ENCODE data around the gene NPFFR1. TPM values are rescaled to one million over a fixed set of nuclear protein-coding genes. Genes with fewer than 3 reads are reported as not detected.

Gene NPFFR1, protein sequence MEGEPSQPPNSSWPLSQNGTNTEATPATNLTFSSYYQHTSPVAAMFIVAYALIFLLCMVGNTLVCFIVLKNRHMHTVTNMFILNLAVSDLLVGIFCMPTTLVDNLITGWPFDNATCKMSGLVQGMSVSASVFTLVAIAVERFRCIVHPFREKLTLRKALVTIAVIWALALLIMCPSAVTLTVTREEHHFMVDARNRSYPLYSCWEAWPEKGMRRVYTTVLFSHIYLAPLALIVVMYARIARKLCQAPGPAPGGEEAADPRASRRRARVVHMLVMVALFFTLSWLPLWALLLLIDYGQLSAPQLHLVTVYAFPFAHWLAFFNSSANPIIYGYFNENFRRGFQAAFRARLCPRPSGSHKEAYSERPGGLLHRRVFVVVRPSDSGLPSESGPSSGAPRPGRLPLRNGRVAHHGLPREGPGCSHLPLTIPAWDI
- not detected for total RNA-seq

GRCh38 chr10:70283445-70284399, at the start of gene NPFFR1:
Gene NPFFR1 (minus strand): TSS chr10:70284004. CDS start chr10:70283676, 328 bp downstream.
- Mint-ChIP-seq H3K4me1 (ENCODE audit: low read depth) (peaks cover 3% of the 10 kb centered on the region), H3K9me3 (no peaks in the 10 kb centered on the region), H3K27me3 (ENCODE audit: low read depth) (peaks cover 48% of the 10 kb centered on the region), H3K36me3 (ENCODE audit: low read depth) (no peaks in the 10 kb centered on the region), H3K4me3 (no peak within 1 kb of the TSS), H3K27ac (no peak within 1 kb of the TSS)
- DNase-seq, result no peak
- CTCF ChIA-PET, result interaction anchor here (0.6 to 1.0 kb wide), 2 partner anchors 73 to 138 kb away, joined by 4 read pairs; partner anchors contain the start of gene TYSND1
- intact Hi-C loops (cut with micrococcal nuclease), result no loop called here

DNA sequence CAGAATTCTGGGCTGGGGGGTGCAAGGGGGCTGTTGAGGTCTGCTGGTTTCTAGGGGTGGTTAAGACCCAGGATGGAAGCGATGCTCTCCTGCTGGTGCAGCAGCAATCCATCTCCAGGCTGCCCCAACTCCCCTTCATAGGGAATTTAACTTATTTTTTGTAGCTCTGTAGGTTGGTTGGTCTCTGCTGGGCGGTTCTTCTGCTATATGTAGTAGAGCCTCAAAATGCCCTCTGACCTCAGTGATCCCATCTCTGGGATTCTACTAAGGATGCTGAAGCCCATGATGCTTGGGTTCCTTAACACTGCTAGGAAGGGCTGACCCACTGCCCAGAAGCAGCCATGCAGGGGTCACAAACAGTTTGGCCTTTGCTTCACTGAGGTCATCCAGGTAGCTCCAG, 49.5 kb upstream of the NPFFR1 start:
- intact Hi-C loops (cut with micrococcal nuclease), result no loop called here
- CTCF ChIA-PET, result interaction anchor here (1.1 to 1.5 kb wide), 3 partner anchors 16 to 217 kb away, joined by 4 to 6 read pairs (median 5); no protein-coding TSS in a partner anchor
- H3K4me3 Mint-ChIP-seq, result no peak overlapping the region
- DNase-seq, result no peak
- H3K9me3 Mint-ChIP-seq, result peaks cover 1% of the 10 kb centered on the region
- no peaks in the 10 kb centered on the region for H3K27me3 Mint-ChIP-seq (ENCODE audit: low read depth)
- H3K4me1 Mint-ChIP-seq (ENCODE audit: low read depth), result peaks cover 17% of the 10 kb centered on the region
- H3K27ac Mint-ChIP-seq, result no peak overlapping the region
- H3K36me3 Mint-ChIP-seq (ENCODE audit: low read depth), result peaks cover 19% of the 10 kb centered on the region

- CTCF ChIA-PET, result no interaction called here
- H3K27ac Mint-ChIP-seq, result no peak overlapping the region
- no peak overlapping the region for H3K4me3 Mint-ChIP-seq
- intact Hi-C loops (cut with micrococcal nuclease), result no loop called here
- no peaks in the 10 kb centered on the region for H3K27me3 Mint-ChIP-seq (ENCODE audit: low read depth)
- DNase-seq, result peak; percentile 37
- peaks cover 17% of the 10 kb centered on the region for H3K4me1 Mint-ChIP-seq (ENCODE audit: low read depth)
- H3K36me3 Mint-ChIP-seq (ENCODE audit: low read depth), result peaks cover 14% of the 10 kb centered on the region
- H3K9me3 Mint-ChIP-seq, result peaks cover 1% of the 10 kb centered on the region
Measured at GRCh38 chr10:70331486-70332268, 47.9 kb upstream of the NPFFR1 start.

DNA sequence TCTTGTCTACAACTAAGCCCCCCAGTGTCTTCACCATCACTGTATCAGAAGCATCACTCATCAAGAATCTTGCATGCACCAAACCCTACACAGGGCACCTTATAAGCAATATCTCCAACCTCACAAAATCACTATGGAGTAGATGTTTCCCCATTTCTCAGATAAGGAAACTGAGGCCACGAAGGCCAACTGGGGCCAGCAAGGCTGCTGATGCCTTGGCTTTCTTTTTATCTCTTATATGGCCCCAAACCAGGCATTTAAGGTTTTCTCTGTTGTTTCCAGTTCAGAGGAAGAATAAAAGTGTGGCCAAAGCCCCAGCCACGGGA, 47.3 kb upstream of the NPFFR1 start:
- Mint-ChIP-seq H3K36me3 (ENCODE audit: low read depth) (peaks cover 11% of the 10 kb centered on the region), H3K27me3 (ENCODE audit: low read depth) (no peaks in the 10 kb centered on the region), H3K4me1 (ENCODE audit: low read depth) (peaks cover 17% of the 10 kb centered on the region), H3K27ac (no peak overlapping the region), H3K4me3 (no peak overlapping the region), H3K9me3 (peaks cover 1% of the 10 kb centered on the region)
- CTCF ChIA-PET, result interaction anchor here (1.2 kb wide), 1 partner anchor 110 kb away, joined by 4 read pairs; no protein-coding TSS in a partner anchor
- DNase-seq, result no peak
- intact Hi-C loops (cut with micrococcal nuclease), result no loop called here

DNA sequence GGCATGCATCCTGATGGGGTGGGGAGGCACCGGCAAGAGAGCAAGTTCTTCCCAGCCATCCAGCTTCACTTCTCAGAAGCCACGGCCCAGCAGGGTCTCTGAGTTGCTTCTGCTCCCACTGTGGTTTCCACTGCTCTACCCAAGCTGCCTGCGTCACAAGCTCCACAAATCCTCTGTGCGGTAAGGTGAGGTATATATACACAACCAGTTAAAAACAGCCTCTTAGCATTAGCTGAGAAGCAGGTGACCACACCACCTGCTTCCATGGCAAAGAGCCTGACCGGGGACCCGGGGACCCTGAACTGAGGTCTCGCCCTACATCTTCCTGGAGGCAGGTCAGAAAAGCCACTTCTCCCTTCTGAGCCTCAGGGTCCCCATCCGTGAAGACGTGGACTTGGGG, 46.9 kb upstream of the NPFFR1 start:
- Mint-ChIP-seq H3K27me3 (ENCODE audit: low read depth) (no peaks in the 10 kb centered on the region), H3K4me3 (no peak overlapping the region), H3K4me1 (ENCODE audit: low read depth) (peaks cover 17% of the 10 kb centered on the region), H3K36me3 (ENCODE audit: low read depth) (peaks cover 9% of the 10 kb centered on the region), H3K9me3 (peaks cover 1% of the 10 kb centered on the region), H3K27ac (no peak overlapping the region)
- DNase-seq, result no peak
- intact Hi-C loops (cut with micrococcal nuclease), result no loop called here
- CTCF ChIA-PET, result interaction anchor here (1.2 kb wide), 1 partner anchor 109 kb away, joined by 4 read pairs; no protein-coding TSS in a partner anchor

- Mint-ChIP-seq H3K4me1 (ENCODE audit: low read depth) (peaks cover 23% of the 10 kb centered on the region), H3K4me3 (no peak overlapping the region), H3K9me3 (peaks cover 1% of the 10 kb centered on the region), H3K27me3 (ENCODE audit: low read depth) (no peaks in the 10 kb centered on the region), H3K36me3 (ENCODE audit: low read depth) (peaks cover 4% of the 10 kb centered on the region), H3K27ac (no peak overlapping the region)
- DNase-seq, result no peak
- CTCF ChIA-PET, result interaction anchor here (0.7 to 0.8 kb wide), 2 partner anchors 124 to 213 kb away, joined by 3 to 4 read pairs; no protein-coding TSS in a partner anchor
- intact Hi-C loops (cut with micrococcal nuclease), result no loop called here
Measured at GRCh38 chr10:70328967-70329366, 45.2 kb upstream of the NPFFR1 start.

- H3K27ac Mint-ChIP-seq, result no peak overlapping the region
- H3K9me3 Mint-ChIP-seq, result peaks cover 1% of the 10 kb centered on the region
- DNase-seq, result no peak
- CTCF ChIA-PET, result no interaction called here
- no peaks in the 10 kb centered on the region for H3K27me3 Mint-ChIP-seq (ENCODE audit: low read depth)
- intact Hi-C loops (cut with micrococcal nuclease), result no loop called here
- peaks cover 29% of the 10 kb centered on the region for H3K4me1 Mint-ChIP-seq (ENCODE audit: low read depth)
- H3K36me3 Mint-ChIP-seq (ENCODE audit: low read depth), result peaks cover 2% of the 10 kb centered on the region
- no peak overlapping the region for H3K4me3 Mint-ChIP-seq
Measured at GRCh38 chr10:70328018-70328417, 44.2 kb upstream of the NPFFR1 start.

GRCh38 chr10:70324951-70325781, 41.4 kb upstream of the NPFFR1 start:
- peaks cover 14% of the 10 kb centered on the region for H3K4me1 Mint-ChIP-seq (ENCODE audit: low read depth)
- H3K4me3 Mint-ChIP-seq, result no peak overlapping the region
- DNase-seq, result no peak
- H3K9me3 Mint-ChIP-seq, result no peaks in the 10 kb centered on the region
- no peak overlapping the region for H3K27ac Mint-ChIP-seq
- H3K36me3 Mint-ChIP-seq (ENCODE audit: low read depth), result no peaks in the 10 kb centered on the region
- no peaks in the 10 kb centered on the region for H3K27me3 Mint-ChIP-seq (ENCODE audit: low read depth)
- intact Hi-C loops (cut with micrococcal nuclease), result no loop called here
- CTCF ChIA-PET, result interaction anchor here (1.1 kb wide), 1 partner anchor 103 kb away, joined by 4 read pairs; no protein-coding TSS in a partner anchor

DNA sequence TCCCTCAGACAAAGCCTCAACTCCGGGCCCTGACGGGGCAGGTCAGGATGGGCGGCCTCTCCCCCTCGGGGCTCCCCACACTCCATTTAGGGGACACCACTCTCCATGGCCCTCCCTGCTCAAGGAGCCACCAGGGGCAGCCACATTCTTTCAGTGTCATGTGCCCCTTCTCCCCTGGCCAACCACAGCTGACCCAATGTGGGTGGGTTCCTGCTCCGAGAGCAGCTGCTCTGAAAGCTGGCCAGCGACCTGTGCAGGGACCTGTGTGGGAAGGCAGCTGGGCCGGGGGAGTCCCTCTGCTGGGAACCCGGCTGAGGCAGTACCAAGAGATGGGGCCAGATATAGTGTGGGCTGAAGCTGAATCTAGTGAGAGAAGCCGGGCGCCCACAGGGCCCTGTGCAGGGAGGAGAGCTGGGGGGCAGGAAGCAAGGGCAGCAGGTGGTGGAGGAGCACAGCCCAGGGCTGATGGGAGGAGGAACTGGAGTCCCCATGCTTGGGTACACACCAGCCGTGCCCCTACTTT, 40.6 kb upstream of the NPFFR1 start:
- intact Hi-C loops (cut with micrococcal nuclease), result no loop called here
- Mint-ChIP-seq H3K4me3 (no peak overlapping the region), H3K27ac (no peak overlapping the region), H3K27me3 (ENCODE audit: low read depth) (no peaks in the 10 kb centered on the region), H3K36me3 (ENCODE audit: low read depth) (no peaks in the 10 kb centered on the region), H3K4me1 (ENCODE audit: low read depth) (peaks cover 14% of the 10 kb centered on the region), H3K9me3 (no peaks in the 10 kb centered on the region)
- CTCF ChIA-PET, result interaction anchor here (1.1 kb wide), 1 partner anchor 102 kb away, joined by 4 read pairs; no protein-coding TSS in a partner anchor
- no peak for DNase-seq

- Mint-ChIP-seq H3K27me3 (ENCODE audit: low read depth) (no peaks in the 10 kb centered on the region), H3K4me1 (ENCODE audit: low read depth) (peaks cover 14% of the 10 kb centered on the region), H3K27ac (no peak overlapping the region), H3K36me3 (ENCODE audit: low read depth) (no peaks in the 10 kb centered on the region), H3K4me3 (no peak overlapping the region), H3K9me3 (no peaks in the 10 kb centered on the region)
- CTCF ChIA-PET, result no interaction called here
- DNase-seq, result no peak
- intact Hi-C loops (cut with micrococcal nuclease), result no loop called here
Measured at GRCh38 chr10:70323697-70324338, 40.0 kb upstream of the NPFFR1 start.
